ENCODE data around the gene HLCS. TPM values are rescaled to one million over a fixed set of nuclear protein-coding genes. Genes with fewer than 3 reads are reported as not detected.

The HLCS gene
- total RNA-seq, 2 donors from 2014 or later: 17.5 to 29.3 TPM

DNA sequence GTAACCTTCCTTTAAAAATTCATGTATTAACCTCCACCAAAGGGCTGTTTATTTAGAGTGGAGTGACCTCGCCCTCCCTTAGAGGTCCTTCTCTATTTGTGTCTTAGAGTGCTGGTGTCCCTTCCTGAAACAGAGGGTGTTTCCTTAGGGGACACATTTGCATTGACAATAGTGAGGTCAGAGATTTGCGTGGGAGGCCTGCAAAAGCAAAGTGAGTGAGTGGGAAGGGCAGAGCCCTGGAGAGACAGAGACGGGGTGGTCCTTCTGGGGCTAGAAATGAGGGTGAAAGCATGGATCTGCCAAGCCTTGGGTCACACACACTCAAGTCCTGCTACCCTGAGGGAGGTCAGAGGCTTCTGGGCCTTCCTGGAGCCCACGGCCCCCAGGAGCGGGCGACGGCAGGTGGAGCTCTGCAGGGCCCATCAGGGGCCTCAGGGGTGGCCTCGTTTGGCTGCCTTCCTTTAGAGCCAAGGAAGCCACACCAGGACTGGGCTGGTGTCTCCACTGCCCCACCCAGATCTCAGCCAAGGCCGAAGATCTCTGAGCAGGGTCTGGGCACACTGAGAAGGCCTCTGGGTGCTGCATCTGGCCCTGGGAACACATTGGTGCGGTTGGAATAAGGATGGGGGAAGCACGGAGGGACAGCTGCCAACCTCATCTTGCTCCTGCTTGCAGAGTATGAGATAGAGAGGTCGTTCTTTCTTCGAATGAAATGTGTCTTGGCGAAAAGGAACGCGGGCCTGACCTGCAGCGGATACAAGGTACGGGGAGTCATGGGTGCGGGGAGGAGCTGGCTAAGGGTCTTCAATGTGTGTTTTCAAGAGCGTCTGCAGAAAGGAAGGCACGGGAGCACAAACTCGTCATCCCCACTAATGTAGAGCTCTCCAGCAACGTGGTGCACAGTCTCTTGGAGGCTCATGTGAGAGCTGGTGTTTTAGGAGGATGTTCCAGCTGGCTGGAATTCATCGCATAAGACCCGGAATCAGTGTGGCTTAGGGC, 243.8 kb downstream of the HLCS start:
- Histone ChIP-seq H3K36me3 (no peaks in the 10 kb centered on the region), H3K4me3 (no peak overlapping the region), H3K9me3 (no peaks in the 10 kb centered on the region), H3K4me1 (ENCODE audit: control insufficient read depth in 1 of 2, low read depth in 2 of 2) (no peaks in the 10 kb centered on the region), H3K27me3 (replicated peaks; ENCODE audit: insufficient read depth) (no peaks in the 10 kb centered on the region), H3K27ac (no peak overlapping the region)
- ATAC-seq (ENCODE audit: insufficient number of reproducible peaks, low FRiP score, low read depth) (no peak), DNase-seq (ENCODE audit: low spot score) (no peak)
- TF ChIP-seq CTCF (IDR thresholded peaks at IDR 0.05): no peak

DNA sequence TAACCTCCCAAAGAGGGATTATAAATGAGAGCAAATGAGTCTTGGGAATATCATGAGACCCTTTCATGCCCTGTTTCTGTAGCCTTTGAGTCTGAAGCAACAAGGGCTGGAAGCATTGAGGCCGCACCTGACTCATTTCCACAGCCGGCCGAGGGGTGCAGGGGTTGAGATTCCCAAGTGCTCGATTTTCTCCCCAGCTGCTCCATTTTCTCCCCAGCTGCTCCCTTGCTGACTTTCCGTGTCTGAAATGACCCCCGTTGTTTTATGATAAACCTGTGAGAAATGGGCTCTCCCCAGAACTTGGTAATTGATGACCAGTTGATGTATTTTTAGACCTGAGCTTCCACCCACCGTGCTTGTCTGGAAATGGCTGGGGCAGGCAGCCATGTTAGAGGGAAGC, 244.7 kb downstream of the HLCS start:
- Histone ChIP-seq H3K9me3 (no peaks in the 10 kb centered on the region), H3K27me3 (replicated peaks; ENCODE audit: insufficient read depth) (no peaks in the 10 kb centered on the region), H3K4me3 (no peak overlapping the region), H3K27ac (no peak overlapping the region), H3K4me1 (ENCODE audit: control insufficient read depth in 1 of 2, low read depth in 2 of 2) (no peaks in the 10 kb centered on the region), H3K36me3 (no peaks in the 10 kb centered on the region)
- ATAC-seq (ENCODE audit: insufficient number of reproducible peaks, low FRiP score, low read depth) (no peak), DNase-seq (ENCODE audit: low spot score) (no peak)
- no peak for TF ChIP-seq CTCF (IDR thresholded peaks at IDR 0.05)

DNA sequence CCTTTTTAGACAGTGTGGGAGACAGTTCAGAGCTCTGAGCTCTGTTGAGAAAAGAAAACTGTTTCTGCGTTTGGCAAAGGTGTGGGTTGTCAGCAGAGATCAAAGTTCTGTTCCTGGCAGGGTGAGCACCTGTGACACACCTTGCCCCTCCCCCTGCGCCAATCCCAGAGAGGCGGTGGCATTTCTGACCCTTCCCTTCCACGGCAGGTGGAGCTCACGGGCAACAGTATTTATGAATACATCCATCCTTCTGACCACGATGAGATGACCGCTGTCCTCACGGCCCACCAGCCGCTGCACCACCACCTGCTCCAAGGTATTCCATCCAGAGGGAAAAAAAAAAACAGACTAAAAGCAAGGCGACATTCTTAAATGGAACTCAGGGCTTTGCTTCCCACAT, 246.9 kb downstream of the HLCS start:
- TF ChIP-seq CTCF (IDR thresholded peaks at IDR 0.05): no peak
- Histone ChIP-seq H3K9me3 (no peaks in the 10 kb centered on the region), H3K4me3 (no peak overlapping the region), H3K36me3 (no peaks in the 10 kb centered on the region), H3K27me3 (replicated peaks; ENCODE audit: insufficient read depth) (peaks cover 4% of the 10 kb centered on the region), H3K4me1 (ENCODE audit: control insufficient read depth in 1 of 2, low read depth in 2 of 2) (no peaks in the 10 kb centered on the region), H3K27ac (no peak overlapping the region)
- ATAC-seq (ENCODE audit: insufficient number of reproducible peaks, low FRiP score, low read depth) (no peak), DNase-seq (ENCODE audit: low spot score) (no peak)

GRCh38 chr21:36718951-36719501, 247.4 kb downstream of the HLCS start:
- no peak for ATAC-seq (ENCODE audit: insufficient number of reproducible peaks, low FRiP score, low read depth)
- TF ChIP-seq CTCF (IDR thresholded peaks at IDR 0.05): no peak

GRCh38 chr21:36717976-36718375, 248.5 kb downstream of the HLCS start:
- H3K9me3 ChIP-seq: no peaks in the 10 kb centered on the region
- DNase-seq (ENCODE audit: low spot score) (no peak), ATAC-seq (ENCODE audit: insufficient number of reproducible peaks, low FRiP score, low read depth) (no peak)
- no peak for TF ChIP-seq CTCF (IDR thresholded peaks at IDR 0.05)
- no peaks in the 10 kb centered on the region for H3K36me3 ChIP-seq
- H3K4me1 ChIP-seq (ENCODE audit: control insufficient read depth in 1 of 2, low read depth in 2 of 2): no peaks in the 10 kb centered on the region
- H3K27ac ChIP-seq: no peak overlapping the region
- no peak overlapping the region for H3K4me3 ChIP-seq
- H3K27me3 ChIP-seq (replicated peaks; ENCODE audit: insufficient read depth): peaks cover 4% of the 10 kb centered on the region

More at GRCh38 chr21:36718951-36719501, 247.4 kb downstream of the HLCS start:
- peaks cover 4% of the 10 kb centered on the region for H3K27me3 ChIP-seq (replicated peaks; ENCODE audit: insufficient read depth)
- no peaks in the 10 kb centered on the region for H3K9me3 ChIP-seq
- H3K36me3 ChIP-seq: no peaks in the 10 kb centered on the region
- no peak overlapping the region for H3K27ac ChIP-seq
- no peak overlapping the region for H3K4me3 ChIP-seq
- DNase-seq (ENCODE audit: low spot score): no peak
- no peaks in the 10 kb centered on the region for H3K4me1 ChIP-seq (ENCODE audit: control insufficient read depth in 1 of 2, low read depth in 2 of 2)

Measured in thoracic aorta (tissue), 2 donors.